SJSA1 (cell line): ENCODE measurements around the gene NKD1. TPM values are rescaled to one million over a fixed set of nuclear protein-coding genes. Genes with fewer than 3 reads are reported as not detected.

Source experiments
- DNase-seq, 2 experiments: peaks; one replicate each; pipeline ENCODE4 v3.0.0-alpha.2; 2015 to 2020; ENCODE audit warnings: low spot score in 2 of 2, low read depth in 1 of 2
- H3K27ac ChIP-seq: fragments of 250-450 bp; sonication (Bioruptor Pico); 2 replicates; pipeline ENCODE4 v1.5.1; 2020; ENCODE audit warnings: mild to moderate bottlenecking, moderate library complexity
- H3K27me3 ChIP-seq: fragments of 250-450 bp; sonication (Bioruptor Pico); replicated peaks from 2 replicates; pipeline ENCODE4 v1.5.1; 2020; ENCODE audit warnings: mild to moderate bottlenecking, moderate library complexity
- H3K36me3 ChIP-seq: fragments of 250-450 bp; sonication (Bioruptor Pico); 2 replicates; pipeline ENCODE4 v1.5.1; 2020; ENCODE audit warnings: mild to moderate bottlenecking
- H3K4me1 ChIP-seq: fragments of 250-450 bp; sonication (Bioruptor Pico); replicated peaks from 2 replicates; pipeline ENCODE4 v1.6.1; 2021; ENCODE audit warnings: mild to moderate bottlenecking
- H3K4me3 ChIP-seq: fragments of 250-450 bp; sonication (Bioruptor Pico); 2 replicates; pipeline ENCODE4 v1.5.1; 2020; ENCODE audit warnings: mild to moderate bottlenecking
- H3K9me3 ChIP-seq: fragments of 250-450 bp; sonication (Bioruptor Pico); replicated peaks from 2 replicates; pipeline ENCODE4 v1.5.1; 2020; ENCODE audit warnings: mild to moderate bottlenecking
- total RNA-seq: library from RNA; depleted of rRNA; stranded (reverse); fragments of >200 nt; shearing (Covaris generic); gene quantifications from 2 replicates; pipeline ENCODE4 v1.2.3, GENCODE V29; 2014

Gene NKD1
- total RNA-seq, 1 experiment from 2014 or later: 0.42 TPM

- no peak for DNase-seq
- H3K36me3 ChIP-seq: no peaks in the 10 kb centered on the region
- H3K9me3 ChIP-seq: no peaks in the 10 kb centered on the region
- no peak overlapping the region for H3K27ac ChIP-seq
- H3K4me1 ChIP-seq: no peaks in the 10 kb centered on the region
- H3K27me3 ChIP-seq: peaks cover 2% of the 10 kb centered on the region; the same call in 1 of the 2 replicates
- no peak overlapping the region for H3K4me3 ChIP-seq
These were observed 83.9 kb downstream of the NKD1 start for GRCh38 chr16:50631985-50632576.

- Histone ChIP-seq H3K27me3 (peaks cover 2% of the 10 kb centered on the region; the same call in 1 of the 2 replicates), H3K4me3 (no peak overlapping the region), H3K4me1 (no peaks in the 10 kb centered on the region), H3K36me3 (no peaks in the 10 kb centered on the region), H3K27ac (no peak overlapping the region), H3K9me3 (no peaks in the 10 kb centered on the region)
- no peak for DNase-seq
These were observed 85.0 kb downstream of the NKD1 start for GRCh38 chr16:50632927-50633800.

- no peak overlapping the region for H3K27ac ChIP-seq
These were observed 85.9 kb downstream of the NKD1 start for GRCh38 chr16:50634090-50634489.

GRCh38 chr16:50634947-50635346 lies 86.8 kb downstream of the NKD1 start:
- Histone ChIP-seq H3K9me3 (no peaks in the 10 kb centered on the region), H3K27me3 (peaks cover 2% of the 10 kb centered on the region; the same call in 1 of the 2 replicates), H3K36me3 (no peaks in the 10 kb centered on the region), H3K27ac (no peak overlapping the region), H3K4me1 (no peaks in the 10 kb centered on the region), H3K4me3 (no peak overlapping the region)
- no peak for DNase-seq

More at GRCh38 chr16:50634090-50634489, 85.9 kb downstream of the NKD1 start:
- no peak for DNase-seq
- Histone ChIP-seq H3K27me3 (peaks cover 2% of the 10 kb centered on the region; the same call in 1 of the 2 replicates), H3K4me1 (no peaks in the 10 kb centered on the region), H3K4me3 (no peak overlapping the region), H3K36me3 (no peaks in the 10 kb centered on the region), H3K9me3 (no peaks in the 10 kb centered on the region)

GRCh38 chr16:50635505-50636392 lies 87.6 kb downstream of the NKD1 start:
- Histone ChIP-seq H3K9me3 (no peaks in the 10 kb centered on the region), H3K4me3 (no peak overlapping the region), H3K4me1 (no peaks in the 10 kb centered on the region), H3K36me3 (no peaks in the 10 kb centered on the region), H3K27ac (no peak overlapping the region), H3K27me3 (peaks cover 2% of the 10 kb centered on the region; the same call in 1 of the 2 replicates)
- DNase-seq: no peak

GRCh38 chr16:50636753-50637374 lies 88.7 kb downstream of the NKD1 start:
- H3K4me3 ChIP-seq: no peak overlapping the region
- no peaks in the 10 kb centered on the region for H3K36me3 ChIP-seq
- H3K9me3 ChIP-seq: no peaks in the 10 kb centered on the region
- H3K4me1 ChIP-seq: no peaks in the 10 kb centered on the region
- H3K27me3 ChIP-seq: peaks cover 2% of the 10 kb centered on the region; the same call in 1 of the 2 replicates
- no peak overlapping the region for H3K27ac ChIP-seq
- no peak for DNase-seq

GRCh38 chr16:50637716-50638602 lies 89.8 kb downstream of the NKD1 start:
- no peaks in the 10 kb centered on the region for H3K9me3 ChIP-seq
- peaks cover 2% of the 10 kb centered on the region; the same call in 1 of the 2 replicates for H3K27me3 ChIP-seq
- no peak overlapping the region for H3K4me3 ChIP-seq
- no peaks in the 10 kb centered on the region for H3K4me1 ChIP-seq
- DNase-seq: no peak
- H3K27ac ChIP-seq: no peak overlapping the region
- no peaks in the 10 kb centered on the region for H3K36me3 ChIP-seq

GRCh38 chr16:50638816-50639670 lies 90.8 kb downstream of the NKD1 start:
- H3K27ac ChIP-seq: no peak overlapping the region
- no peak overlapping the region for H3K4me3 ChIP-seq
- no peaks in the 10 kb centered on the region for H3K36me3 ChIP-seq
- DNase-seq: no peak
- no peaks in the 10 kb centered on the region for H3K4me1 ChIP-seq
- peaks cover 2% of the 10 kb centered on the region for H3K27me3 ChIP-seq
- no peaks in the 10 kb centered on the region for H3K9me3 ChIP-seq

GRCh38 chr16:50640391-50640790 lies 92.2 kb downstream of the NKD1 start:
- Histone ChIP-seq H3K4me3 (no peak overlapping the region), H3K9me3 (no peaks in the 10 kb centered on the region), H3K36me3 (no peaks in the 10 kb centered on the region), H3K27me3 (no peaks in the 10 kb centered on the region; the same call in 1 of the 2 replicates), H3K27ac (no peak overlapping the region), H3K4me1 (no peaks in the 10 kb centered on the region)
- no peak for DNase-seq

- Histone ChIP-seq H3K36me3 (no peaks in the 10 kb centered on the region), H3K27me3 (no peaks in the 10 kb centered on the region; the same call in 1 of the 2 replicates), H3K4me1 (no peaks in the 10 kb centered on the region), H3K9me3 (no peaks in the 10 kb centered on the region), H3K4me3 (no peak overlapping the region), H3K27ac (no peak overlapping the region)
- no peak for DNase-seq
These were observed 93.0 kb downstream of the NKD1 start for GRCh38 chr16:50640919-50641817.

GRCh38 chr16:50641818-50642187 lies 93.6 kb downstream of the NKD1 start:
- H3K27ac ChIP-seq: no peak overlapping the region
- no peak overlapping the region for H3K4me3 ChIP-seq
- H3K27me3 ChIP-seq: no peaks in the 10 kb centered on the region; the same call in 1 of the 2 replicates
- no peaks in the 10 kb centered on the region for H3K9me3 ChIP-seq
- no peaks in the 10 kb centered on the region for H3K36me3 ChIP-seq
- no peak for DNase-seq
- H3K4me1 ChIP-seq: no peaks in the 10 kb centered on the region
